Parathyroid adenoma (tissue), 2 donors: ENCODE data around the gene EFHB.
A peak's percentile ranks its signal among the peaks of the same experiment; 100 is the strongest.

Source experiments
- H2AFZ ChIP-seq: fragments of 300-600 bp; sonication (generic); one replicate; pipeline ENCODE4 v1.7.0; 2017; ENCODE audit warnings: antibody characterized with exemption, mild to moderate bottlenecking
- H3K27ac ChIP-seq: fragments of 300-600 bp; sonication (generic); one replicate; pipeline ENCODE4 v1.7.0; 2017
- H3K27me3 ChIP-seq: fragments of 300-600 bp; sonication (generic); one replicate; pipeline ENCODE4 v1.7.0; 2017; ENCODE audit warnings: low read length; ENCODE audit not compliant: control insufficient read depth, insufficient read depth
- H3K36me3 ChIP-seq: fragments of 300-600 bp; sonication (generic); one replicate; pipeline ENCODE4 v1.7.0; 2017; ENCODE audit warnings: low read length; ENCODE audit not compliant: control insufficient read depth, insufficient read depth
- H3K4me1 ChIP-seq: fragments of 300-600 bp; sonication (generic); one replicate; pipeline ENCODE4 v1.7.0; 2017; ENCODE audit warnings: control low read depth
- H3K4me2 ChIP-seq: fragments of 300-600 bp; sonication (generic); one replicate; pipeline ENCODE4 v1.7.0; 2017; ENCODE audit warnings: low read length
- H3K4me3 ChIP-seq: fragments of 300-600 bp; sonication (generic); one replicate; pipeline ENCODE4 v1.7.0; 2017; ENCODE audit warnings: low read depth, low read length
- H3K79me2 ChIP-seq: fragments of 300-600 bp; sonication (generic); one replicate; pipeline ENCODE4 v1.7.0; 2017; ENCODE audit warnings: control low read depth
- H3K9ac ChIP-seq: fragments of 300-600 bp; sonication (generic); one replicate; pipeline ENCODE4 v1.7.0; 2017; ENCODE audit warnings: mild to moderate bottlenecking
- H3K9me3 ChIP-seq: fragments of 300-600 bp; sonication (generic); one replicate; pipeline ENCODE4 v1.7.0; 2017; ENCODE audit warnings: low read length; ENCODE audit not compliant: control insufficient read depth
- TF ChIP-seq, protein P1 (sequence below): fragments of 300-600 bp; sonication (generic); IDR thresholded peaks from one replicate; pipeline ENCODE4 v1.7.0; 2017; ENCODE audit warnings: antibody characterized with exemption, mild to moderate bottlenecking
- donor health status: primary hyperparathyroidism.

The EFHB gene

DNA sequence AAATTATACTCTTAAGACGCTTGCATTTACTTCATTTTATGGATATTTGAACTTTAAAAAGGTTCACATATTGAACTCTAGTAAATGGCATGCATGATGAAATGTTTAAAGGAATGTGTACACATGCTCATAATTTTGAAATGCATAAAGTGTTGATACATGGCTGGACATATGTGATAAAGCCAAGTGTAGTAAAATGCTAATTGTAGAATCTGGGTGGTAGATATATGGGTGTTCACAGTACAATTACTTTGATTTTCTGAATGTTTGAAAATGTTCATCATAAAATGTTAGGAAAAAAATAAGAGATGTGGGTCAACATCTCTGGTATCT lies 4.2 kb upstream of the EFHB start:
- no peaks in the 10 kb centered on the region for H3K36me3 ChIP-seq
- H3K27me3 ChIP-seq, result no peaks in the 10 kb centered on the region
- no peaks in the 10 kb centered on the region for H3K79me2 ChIP-seq
- H2AFZ ChIP-seq, result no peak overlapping the region
- H3K9me3 ChIP-seq, result no peaks in the 10 kb centered on the region
- peaks cover 7% of the 10 kb centered on the region for H3K4me1 ChIP-seq
- TF ChIP-seq, protein P1, sequence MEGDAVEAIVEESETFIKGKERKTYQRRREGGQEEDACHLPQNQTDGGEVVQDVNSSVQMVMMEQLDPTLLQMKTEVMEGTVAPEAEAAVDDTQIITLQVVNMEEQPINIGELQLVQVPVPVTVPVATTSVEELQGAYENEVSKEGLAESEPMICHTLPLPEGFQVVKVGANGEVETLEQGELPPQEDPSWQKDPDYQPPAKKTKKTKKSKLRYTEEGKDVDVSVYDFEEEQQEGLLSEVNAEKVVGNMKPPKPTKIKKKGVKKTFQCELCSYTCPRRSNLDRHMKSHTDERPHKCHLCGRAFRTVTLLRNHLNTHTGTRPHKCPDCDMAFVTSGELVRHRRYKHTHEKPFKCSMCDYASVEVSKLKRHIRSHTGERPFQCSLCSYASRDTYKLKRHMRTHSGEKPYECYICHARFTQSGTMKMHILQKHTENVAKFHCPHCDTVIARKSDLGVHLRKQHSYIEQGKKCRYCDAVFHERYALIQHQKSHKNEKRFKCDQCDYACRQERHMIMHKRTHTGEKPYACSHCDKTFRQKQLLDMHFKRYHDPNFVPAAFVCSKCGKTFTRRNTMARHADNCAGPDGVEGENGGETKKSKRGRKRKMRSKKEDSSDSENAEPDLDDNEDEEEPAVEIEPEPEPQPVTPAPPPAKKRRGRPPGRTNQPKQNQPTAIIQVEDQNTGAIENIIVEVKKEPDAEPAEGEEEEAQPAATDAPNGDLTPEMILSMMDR, result no peak
- H3K9ac ChIP-seq, result no peak overlapping the region
- no peak overlapping the region for H3K27ac ChIP-seq
- no peak overlapping the region for H3K4me3 ChIP-seq
- H3K4me2 ChIP-seq, result no peak overlapping the region

DNA sequence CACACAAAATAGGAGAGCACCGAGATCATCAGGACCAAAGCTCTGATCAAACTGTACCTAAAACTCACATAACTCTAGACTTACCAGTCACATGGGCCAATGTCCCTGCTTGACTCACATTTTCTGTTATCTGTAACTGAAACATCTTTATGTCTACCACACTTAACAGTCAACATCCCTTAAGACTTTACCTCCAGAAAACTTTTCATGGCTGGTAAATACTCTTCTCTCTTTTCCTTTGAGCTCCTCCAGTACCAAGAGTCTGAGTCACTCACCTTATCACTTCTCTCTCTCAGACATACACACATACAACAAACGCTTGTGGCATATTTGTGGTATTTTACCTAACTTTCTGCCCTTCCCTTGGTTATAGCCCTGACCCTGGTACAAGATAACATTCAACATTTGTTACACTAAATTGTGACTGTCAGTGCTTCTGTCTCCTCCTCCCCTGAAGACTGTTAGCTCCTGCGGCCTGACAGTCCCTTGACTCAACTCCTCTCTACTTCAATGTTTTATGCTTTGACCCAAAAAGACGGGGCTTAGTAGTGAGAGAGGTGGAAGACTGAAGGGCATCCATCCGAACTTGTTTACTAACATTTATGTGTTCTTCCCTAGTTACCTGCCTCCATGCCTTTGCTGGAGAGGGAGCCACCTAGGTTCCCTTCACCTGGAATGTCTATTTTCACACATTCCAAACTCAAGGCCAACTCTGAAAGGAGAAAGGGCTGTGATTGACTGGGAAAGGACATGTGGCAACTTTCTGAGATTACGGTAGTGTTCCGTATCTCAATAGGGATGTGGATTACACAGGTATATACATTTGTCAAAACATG lies 3.7 kb upstream of the EFHB start:
- Histone ChIP-seq H3K4me1 (peaks cover 7% of the 10 kb centered on the region), H3K79me2 (no peaks in the 10 kb centered on the region), H3K27ac (no peak overlapping the region), H3K9ac (no peak overlapping the region), H2AFZ (no peak overlapping the region), H3K9me3 (no peaks in the 10 kb centered on the region), H3K4me2 (no peak overlapping the region), H3K4me3 (no peak overlapping the region), H3K36me3 (no peaks in the 10 kb centered on the region), H3K27me3 (no peaks in the 10 kb centered on the region)
- TF ChIP-seq, protein P1, result no peak

DNA sequence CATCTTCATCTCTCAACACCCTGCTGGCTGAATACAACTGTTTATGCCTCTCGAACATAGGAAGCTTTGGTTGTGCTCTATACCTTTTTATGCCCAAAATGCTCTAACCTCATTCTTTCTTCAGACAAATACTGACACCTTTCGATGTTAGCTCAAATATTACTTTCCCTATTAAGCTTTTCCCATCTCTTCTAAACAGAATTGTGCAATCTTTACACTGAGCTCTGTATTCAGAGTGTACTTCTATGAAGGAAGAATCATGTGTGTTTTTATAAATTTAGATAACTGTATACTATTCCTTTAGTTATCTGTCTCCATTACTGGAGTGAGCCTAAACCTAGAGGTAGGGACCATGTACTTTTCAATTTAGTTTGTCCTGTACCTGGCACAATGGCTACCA lies 1.6 kb downstream of the EFHB start:
- H3K79me2 ChIP-seq, result no peaks in the 10 kb centered on the region
- H3K4me1 ChIP-seq, result no peaks in the 10 kb centered on the region
- no peaks in the 10 kb centered on the region for H3K36me3 ChIP-seq
- no peaks in the 10 kb centered on the region for H3K27me3 ChIP-seq
- no peak overlapping the region for H3K4me3 ChIP-seq
- H2AFZ ChIP-seq, result no peak overlapping the region
- H3K4me2 ChIP-seq, result no peak overlapping the region
- TF ChIP-seq, protein P1, result no peak
- H3K9ac ChIP-seq, result no peak overlapping the region
- no peaks in the 10 kb centered on the region for H3K9me3 ChIP-seq
- H3K27ac ChIP-seq, result no peak overlapping the region

DNA sequence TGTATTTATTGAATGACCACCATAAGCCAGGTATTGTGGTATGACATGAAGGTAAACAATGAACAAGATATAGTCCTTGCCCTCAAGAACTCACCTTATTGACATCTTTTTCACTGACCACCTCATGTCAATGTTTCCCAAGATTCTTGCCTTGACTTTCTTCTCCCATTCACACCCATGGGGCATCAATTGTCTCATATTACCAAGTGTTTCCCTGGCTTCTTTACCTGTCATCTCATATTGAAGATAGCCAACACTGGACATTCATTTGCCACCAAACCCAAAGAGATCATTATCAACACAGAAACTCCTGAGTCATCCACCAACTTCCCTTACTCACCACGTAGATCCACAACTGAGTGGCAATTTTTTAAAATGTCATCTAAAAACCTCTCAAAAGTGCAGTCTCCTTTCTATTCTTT lies 2.2 kb downstream of the EFHB start:
- Histone ChIP-seq H3K4me3 (no peak overlapping the region), H3K79me2 (no peaks in the 10 kb centered on the region), H3K27ac (no peak overlapping the region), H3K27me3 (no peaks in the 10 kb centered on the region), H3K4me1 (no peaks in the 10 kb centered on the region), H3K9ac (no peak overlapping the region), H3K4me2 (no peak overlapping the region), H3K9me3 (no peaks in the 10 kb centered on the region), H2AFZ (no peak overlapping the region), H3K36me3 (no peaks in the 10 kb centered on the region)
- TF ChIP-seq, protein P1, result no peak

DNA sequence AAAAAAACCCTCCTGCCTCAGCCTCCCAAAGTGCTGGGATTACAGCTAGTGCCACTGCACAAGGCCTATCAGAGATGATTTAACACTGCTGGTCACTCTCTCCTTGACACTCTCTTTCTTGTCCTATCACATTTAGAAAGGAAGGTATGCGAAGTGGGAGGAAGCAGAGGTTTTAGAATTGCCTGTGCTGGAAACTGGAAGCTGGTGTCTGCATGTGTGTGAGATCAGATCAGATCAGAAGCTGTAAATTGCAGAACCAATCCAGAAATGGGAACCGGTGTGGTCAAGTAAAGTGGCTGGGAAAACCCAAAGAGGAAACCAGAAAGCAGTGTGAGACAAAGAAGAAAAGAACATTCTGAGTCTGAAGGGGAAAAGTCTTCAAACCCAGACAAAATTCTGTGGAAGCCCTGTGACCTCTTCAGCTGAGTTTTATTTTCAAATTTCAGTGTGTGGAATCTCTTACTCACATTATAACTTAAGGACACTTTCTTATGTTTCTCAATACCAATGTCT lies 2.8 kb downstream of the EFHB start:
- H3K27me3 ChIP-seq, result no peaks in the 10 kb centered on the region
- H3K27ac ChIP-seq, result no peak overlapping the region
- peak overlapping the region; percentile 35 for H2AFZ ChIP-seq
- H3K9me3 ChIP-seq, result no peaks in the 10 kb centered on the region
- H3K4me1 ChIP-seq, result no peaks in the 10 kb centered on the region
- H3K4me2 ChIP-seq, result no peak overlapping the region
- H3K9ac ChIP-seq, result no peak overlapping the region
- no peak overlapping the region for H3K4me3 ChIP-seq
- TF ChIP-seq, protein P1, result no peak
- no peaks in the 10 kb centered on the region for H3K79me2 ChIP-seq
- no peaks in the 10 kb centered on the region for H3K36me3 ChIP-seq
